Ishikawa (cell line): ENCODE data around the gene A2M.

Experiments used
- EGR1 ChIP-seq: IDR thresholded peaks from 2 replicates; pipeline ENCODE4 v1.6.1; 2012
- EP300 ChIP-seq: IDR thresholded peaks from 2 replicates; pipeline ENCODE4 v1.6.1; 2012; ENCODE audit warnings: borderline replicate concordance
- FOXM1 ChIP-seq: IDR thresholded peaks from 2 replicates; pipeline ENCODE4 v1.6.1; 2012; ENCODE audit warnings: low read depth, borderline replicate concordance
- MAX ChIP-seq: IDR thresholded peaks from 2 replicates; pipeline ENCODE4 v1.6.1; 2012
- RAD21 ChIP-seq: IDR thresholded peaks from 2 replicates; pipeline ENCODE4 v1.6.1; 2012; ENCODE audit warnings: low read depth

- TF ChIP-seq EP300 (no peak), MAX (no peak), EGR1 (no peak), RAD21 (no peak), FOXM1 (no peak)
These were observed 49.5 kb downstream of the A2M start for GRCh38 chr12:9066183-9066623.
